Large intestine (tissue), 12 donors: ENCODE results near the gene NAP1L3. TPM values are rescaled to one million over a fixed set of nuclear protein-coding genes. Genes with fewer than 3 reads are reported as not detected.
A peak's percentile ranks its signal among the peaks of the same experiment; 100 is the strongest.

Experiments used
- DNase-seq, 2 donors: peaks; one replicate each; pipeline versions ENCODE4 v3.0.0 to v3.0.0-alpha.2; 2013
- H3K27ac ChIP-seq: one replicate; pipeline ENCODE4 v1.5.1; 2013; ENCODE audit warnings: low read length
- H3K27me3 ChIP-seq: 2 replicates; pipeline ENCODE4 v1.6.1; 2013; ENCODE audit warnings: low read length; ENCODE audit not compliant: control insufficient read depth, insufficient read depth
- H3K36me3 ChIP-seq: 2 replicates; pipeline ENCODE4 v1.6.1; 2013; ENCODE audit warnings: low read length; ENCODE audit not compliant: control insufficient read depth, insufficient read depth
- H3K4me1 ChIP-seq: one replicate; pipeline ENCODE4 v1.6.1; 2013; ENCODE audit warnings: low read length; ENCODE audit not compliant: control insufficient read depth, insufficient read depth
- H3K4me3 ChIP-seq: one replicate; pipeline ENCODE4 v1.5.1; 2013; ENCODE audit warnings: low read length
- H3K9me3 ChIP-seq: one replicate; pipeline ENCODE4 v1.6.1; 2013; ENCODE audit warnings: mild to moderate bottlenecking, low read depth, low read length, moderate library complexity; ENCODE audit not compliant: control insufficient read depth
- WGBS: methylation state at CpG from one replicate; pipeline ENCODE4 v1.1.5; 2013; ENCODE audit warnings: low lambda C conversion rate; ENCODE audit not compliant: insufficient coverage; 5-methylcytosine and 5-hydroxymethylcytosine counted together
- long read RNA-seq, 11 donors: transcript quantifications; one replicate each; lab custom pipeline, GENCODE V29; 2026
- polyA plus RNA-seq: library from polyadenylated mRNA; unstranded; fragments of 120-200 nt; gene quantifications from one replicate; pipeline ENCODE4 v1.2.1, GENCODE V29; 2013

NAP1L3 gene, protein sequence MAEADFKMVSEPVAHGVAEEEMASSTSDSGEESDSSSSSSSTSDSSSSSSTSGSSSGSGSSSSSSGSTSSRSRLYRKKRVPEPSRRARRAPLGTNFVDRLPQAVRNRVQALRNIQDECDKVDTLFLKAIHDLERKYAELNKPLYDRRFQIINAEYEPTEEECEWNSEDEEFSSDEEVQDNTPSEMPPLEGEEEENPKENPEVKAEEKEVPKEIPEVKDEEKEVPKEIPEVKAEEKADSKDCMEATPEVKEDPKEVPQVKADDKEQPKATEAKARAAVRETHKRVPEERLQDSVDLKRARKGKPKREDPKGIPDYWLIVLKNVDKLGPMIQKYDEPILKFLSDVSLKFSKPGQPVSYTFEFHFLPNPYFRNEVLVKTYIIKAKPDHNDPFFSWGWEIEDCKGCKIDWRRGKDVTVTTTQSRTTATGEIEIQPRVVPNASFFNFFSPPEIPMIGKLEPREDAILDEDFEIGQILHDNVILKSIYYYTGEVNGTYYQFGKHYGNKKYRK
- polyA plus RNA-seq = 8.9 TPM
- long read RNA-seq, donor 1, partial matches to known transcripts = 0 of 1 reads
- long read RNA-seq, donor 1, other reads (novel, unspliced or antisense) = 0 of 1 reads
- long read RNA-seq, donor 2, transcript NAP1L3-201 (1 exons, 2,639 nt) = major isoform, 6 of 6 reads
- long read RNA-seq, donor 2, partial matches to known transcripts = 0 of 6 reads
- long read RNA-seq, donor 2, other reads (novel, unspliced or antisense) = 0 of 6 reads
- long read RNA-seq, donor 3, transcript NAP1L3-201 (1 exons, 2,639 nt) = major isoform, 6 of 6 reads
- long read RNA-seq, donor 3, partial matches to known transcripts = 0 of 6 reads
- long read RNA-seq, donor 3, other reads (novel, unspliced or antisense) = 0 of 6 reads
- long read RNA-seq, donor 4, partial matches to known transcripts = 0 of 2 reads
- long read RNA-seq, donor 4, other reads (novel, unspliced or antisense) = 0 of 2 reads
- long read RNA-seq, donor 5, transcript NAP1L3-201 (1 exons, 2,639 nt) = major isoform, 8 of 8 reads
- long read RNA-seq, donor 5, partial matches to known transcripts = 0 of 8 reads
- long read RNA-seq, donor 5, other reads (novel, unspliced or antisense) = 0 of 8 reads
- long read RNA-seq, donor 6, transcript NAP1L3-201 (1 exons, 2,639 nt) = major isoform, 10 of 10 reads
- long read RNA-seq, donor 6, partial matches to known transcripts = 0 of 10 reads
- long read RNA-seq, donor 6, other reads (novel, unspliced or antisense) = 0 of 10 reads
- long read RNA-seq, donor 7, transcript NAP1L3-201 (1 exons, 2,639 nt) = major isoform, 19 of 19 reads
- long read RNA-seq, donor 7, partial matches to known transcripts = 0 of 19 reads
- long read RNA-seq, donor 7, other reads (novel, unspliced or antisense) = 0 of 19 reads
- long read RNA-seq, donor 8, transcript NAP1L3-201 (1 exons, 2,639 nt) = major isoform, 12 of 12 reads
- long read RNA-seq, donor 8, partial matches to known transcripts = 0 of 12 reads
- long read RNA-seq, donor 8, other reads (novel, unspliced or antisense) = 0 of 12 reads
- long read RNA-seq, donor 9, transcript NAP1L3-201 (1 exons, 2,639 nt) = major isoform, 10 of 10 reads
- long read RNA-seq, donor 9, partial matches to known transcripts = 0 of 10 reads
- long read RNA-seq, donor 9, other reads (novel, unspliced or antisense) = 0 of 10 reads
- long read RNA-seq, donor 10, partial matches to known transcripts = 0 of 2 reads
- long read RNA-seq, donor 10, other reads (novel, unspliced or antisense) = 0 of 2 reads
- long read RNA-seq, donor 11, transcript NAP1L3-201 (1 exons, 2,639 nt) = major isoform, 7 of 7 reads
- long read RNA-seq, donor 11, partial matches to known transcripts = 0 of 7 reads
- long read RNA-seq, donor 11, other reads (novel, unspliced or antisense) = 0 of 7 reads

DNA sequence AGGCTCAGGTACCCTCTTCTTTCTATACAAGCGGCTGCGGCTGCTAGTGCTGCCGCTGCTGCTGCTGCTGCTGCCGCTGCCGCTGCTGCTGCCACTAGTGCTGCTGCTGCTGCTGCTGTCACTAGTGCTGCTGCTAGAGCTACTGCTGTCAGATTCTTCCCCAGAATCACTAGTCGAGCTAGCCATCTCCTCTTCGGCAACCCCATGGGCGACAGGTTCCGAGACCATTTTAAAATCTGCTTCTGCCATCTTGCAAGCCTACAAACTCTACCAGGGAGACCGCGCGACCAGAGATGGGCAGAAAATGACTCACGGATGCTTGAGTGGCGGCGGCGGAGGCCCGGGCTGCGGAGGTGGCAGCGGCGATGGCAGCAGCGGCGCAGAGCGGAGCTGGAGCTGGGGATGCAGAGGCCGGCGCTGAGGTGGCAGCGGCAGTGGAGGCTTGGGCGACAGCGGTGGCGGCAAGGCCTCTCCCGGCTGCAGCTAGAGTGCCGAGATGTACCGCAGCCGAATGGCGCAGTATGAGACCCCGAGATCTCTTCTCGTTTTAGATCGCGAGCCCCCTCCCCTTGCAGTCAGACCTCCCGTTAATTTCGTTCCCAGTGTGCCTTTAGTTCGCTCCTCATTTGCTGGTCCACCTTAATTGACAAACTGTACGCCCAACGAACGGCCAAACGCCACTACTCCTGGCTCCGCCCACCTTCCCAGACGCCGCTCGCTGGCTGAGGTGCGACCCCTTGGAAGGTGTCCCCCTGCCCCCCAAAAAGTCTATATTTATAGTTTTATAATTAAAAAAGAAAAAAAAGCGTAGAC is at the start of gene NAP1L3:
TSS of gene NAP1L3 (minus strand) at position 523 of the 813 bp plus-strand sequence. CDS start at position 249, 274 bp downstream.
- peak; percentile 25 to 51 for DNase-seq
- H3K36me3 ChIP-seq = no peaks in the 10 kb centered on the region
- peak within 1 kb of the TSS; percentile 48 for H3K4me3 ChIP-seq
- H3K4me1 ChIP-seq = no peaks in the 10 kb centered on the region
- no peaks in the 10 kb centered on the region for H3K9me3 ChIP-seq
- no peak within 1 kb of the TSS for H3K27ac ChIP-seq
- no CpG with 5 or more reads among the region's 51 CpGs for WGBS
- H3K27me3 ChIP-seq = no peaks in the 10 kb centered on the region

DNA sequence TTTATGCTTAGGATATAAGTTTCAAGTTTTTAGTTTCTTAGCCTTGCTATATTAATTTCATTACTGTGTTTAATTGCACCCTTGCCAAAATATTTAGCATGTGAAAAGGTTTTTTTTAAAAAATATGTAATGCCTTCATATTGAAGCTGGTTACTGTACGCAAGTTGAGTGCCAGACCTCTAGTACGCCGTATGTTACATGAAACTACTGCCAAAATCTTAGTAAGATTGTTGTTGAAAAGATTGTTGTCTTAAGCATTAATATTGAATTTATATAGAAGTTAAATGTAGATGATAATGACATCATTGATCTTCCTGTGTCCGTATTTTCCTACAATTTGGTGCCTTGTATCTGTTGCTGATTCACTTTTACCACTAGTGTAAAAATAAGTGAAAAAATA is 37.7 kb upstream of the NAP1L3 start:
- no peaks in the 10 kb centered on the region for H3K27me3 ChIP-seq
- no peak overlapping the region for H3K27ac ChIP-seq
- no peak overlapping the region for H3K4me3 ChIP-seq
- DNase-seq = no peak
- no peaks in the 10 kb centered on the region for H3K36me3 ChIP-seq
- no CpG with 5 or more reads among the region's 4 CpGs for WGBS
- no peaks in the 10 kb centered on the region for H3K9me3 ChIP-seq
- H3K4me1 ChIP-seq = no peaks in the 10 kb centered on the region

DNA sequence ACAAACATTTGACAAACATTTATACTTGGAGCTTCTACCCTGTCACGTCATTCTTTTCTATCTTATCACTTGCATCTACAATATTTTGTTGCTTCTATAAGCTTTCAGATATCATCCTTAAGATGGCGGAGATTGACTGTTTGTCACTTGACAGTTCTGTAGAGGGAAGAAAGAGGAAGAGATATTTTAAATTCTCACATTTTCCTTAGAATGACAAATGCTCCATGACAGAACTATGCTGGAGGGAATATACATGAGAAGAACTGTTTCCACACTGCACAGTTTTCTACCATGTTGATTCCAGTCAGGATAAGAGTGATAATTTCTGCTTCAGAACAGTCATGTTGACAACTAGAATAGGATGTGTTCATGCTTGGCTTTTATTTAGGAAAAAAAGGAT is 30.3 kb upstream of the NAP1L3 start:
- H3K27ac ChIP-seq = no peak overlapping the region
- H3K4me3 ChIP-seq = no peak overlapping the region
- WGBS = no CpG with 5 or more reads among the region's 2 CpGs
- H3K4me1 ChIP-seq = no peaks in the 10 kb centered on the region
- DNase-seq = no peak
- H3K9me3 ChIP-seq = no peaks in the 10 kb centered on the region
- no peaks in the 10 kb centered on the region for H3K27me3 ChIP-seq
- no peaks in the 10 kb centered on the region for H3K36me3 ChIP-seq

DNA sequence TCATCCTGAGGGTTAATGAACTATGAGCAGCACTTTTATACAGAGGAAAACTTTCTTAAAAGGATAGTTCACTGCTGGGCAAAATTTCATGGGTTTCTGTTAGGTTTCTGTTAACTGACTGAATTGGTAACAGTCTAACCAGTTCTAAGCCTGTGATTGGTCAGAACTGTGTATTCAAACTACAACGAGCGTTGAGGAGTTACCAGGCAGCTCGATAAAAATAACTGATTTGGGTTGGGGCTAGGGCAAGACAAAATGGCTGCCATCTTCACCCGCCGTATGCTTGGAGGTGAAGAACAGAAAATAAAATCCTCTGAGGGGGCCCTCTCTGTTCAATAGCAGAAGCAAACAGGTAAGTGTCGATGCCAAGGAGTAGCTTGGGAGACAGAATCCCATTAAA is 22.6 kb upstream of the NAP1L3 start:
- no peaks in the 10 kb centered on the region for H3K4me1 ChIP-seq
- H3K9me3 ChIP-seq = no peaks in the 10 kb centered on the region
- no peaks in the 10 kb centered on the region for H3K36me3 ChIP-seq
- H3K27ac ChIP-seq = no peak overlapping the region
- no peak for DNase-seq
- no CpG with 5 or more reads among the region's 6 CpGs for WGBS
- H3K4me3 ChIP-seq = no peak overlapping the region
- no peaks in the 10 kb centered on the region for H3K27me3 ChIP-seq

DNA sequence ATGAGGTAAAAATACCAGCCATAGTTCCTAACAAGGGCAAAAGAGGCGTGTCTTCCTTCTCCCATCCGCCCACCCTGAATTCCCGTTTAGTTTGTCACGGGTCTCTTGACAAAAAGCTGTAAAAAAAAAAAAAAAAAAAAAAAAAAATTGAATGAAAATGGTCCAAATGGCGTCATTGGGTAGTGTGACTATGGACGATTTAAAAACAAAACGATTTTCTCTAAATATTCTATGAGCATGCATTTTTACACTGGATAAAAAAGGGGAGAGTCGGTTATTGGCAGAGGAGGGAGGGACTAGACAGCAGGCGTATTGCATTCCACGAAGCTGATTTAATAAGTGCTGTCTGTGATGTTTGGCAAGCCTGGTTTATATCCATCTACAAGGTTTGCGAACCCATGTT is 492 bp upstream of the NAP1L3 start, which contains the start of gene FAM133A:
TSS of gene FAM133A (plus strand) at position 338 of the 403 bp plus-strand sequence. CDS start 35,214 bp downstream, outside the sequence.
- Histone ChIP-seq H3K27ac (no peak within 1 kb of the TSS), H3K36me3 (no peaks in the 10 kb centered on the region), H3K4me1 (no peaks in the 10 kb centered on the region), H3K9me3 (no peaks in the 10 kb centered on the region), H3K4me3 (peak within 1 kb of the TSS; percentile 48), H3K27me3 (no peaks in the 10 kb centered on the region)
- peak in 1 of 2 donors; percentile 4 for DNase-seq
- WGBS = no CpG with 5 or more reads among the region's 11 CpGs

DNA sequence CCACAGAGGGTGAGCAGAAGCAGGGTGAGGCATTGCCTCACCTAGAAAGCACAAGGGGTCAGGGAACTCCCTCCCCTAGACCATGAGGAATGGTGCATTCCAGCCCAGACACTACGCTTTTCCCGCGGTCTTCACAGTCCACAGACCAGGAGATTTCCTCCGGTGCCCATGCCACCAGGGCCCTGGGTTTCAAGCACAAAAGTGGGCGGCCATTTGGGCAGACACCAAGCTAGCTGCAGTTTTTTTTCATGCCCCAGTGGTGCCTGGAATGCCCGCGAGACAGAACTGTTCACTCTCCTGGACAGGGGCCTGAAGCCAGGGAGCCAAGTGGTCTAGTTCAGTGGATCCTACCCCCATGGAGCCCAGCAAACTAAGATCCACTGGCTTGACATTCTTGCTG is 12.8 kb downstream of the NAP1L3 start:
- Histone ChIP-seq H3K27me3 (no peaks in the 10 kb centered on the region), H3K4me1 (no peaks in the 10 kb centered on the region), H3K27ac (no peak overlapping the region), H3K36me3 (no peaks in the 10 kb centered on the region), H3K9me3 (no peaks in the 10 kb centered on the region), H3K4me3 (no peak overlapping the region)
- DNase-seq = no peak
- WGBS = no CpG with 5 or more reads among the region's 7 CpGs

DNA sequence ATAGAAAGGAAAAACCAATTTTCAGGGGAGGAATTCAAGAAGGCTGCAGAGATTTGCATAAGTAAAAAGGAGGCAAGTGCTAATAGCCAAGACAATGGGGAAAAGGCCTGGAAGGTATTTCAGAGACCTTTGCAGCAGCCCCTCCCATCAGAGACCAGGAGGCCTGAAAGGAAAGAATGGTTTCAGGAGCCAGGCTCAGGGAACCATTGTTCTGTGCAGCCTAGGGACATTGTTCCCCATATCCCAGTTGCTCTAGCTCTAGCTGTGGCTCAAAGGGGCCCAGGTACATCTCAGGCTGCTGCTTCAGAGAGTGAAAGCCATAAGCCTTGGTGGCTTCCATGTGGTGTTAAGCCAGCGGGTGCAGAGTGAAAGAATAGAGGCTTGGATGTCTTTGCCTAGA is 24.0 kb downstream of the NAP1L3 start:
- no CpG with 5 or more reads among the region's 1 CpG for WGBS
- Histone ChIP-seq H3K27ac (no peak overlapping the region), H3K27me3 (no peaks in the 10 kb centered on the region), H3K4me1 (no peaks in the 10 kb centered on the region), H3K36me3 (no peaks in the 10 kb centered on the region), H3K9me3 (no peaks in the 10 kb centered on the region), H3K4me3 (no peak overlapping the region)
- DNase-seq = no peak

DNA sequence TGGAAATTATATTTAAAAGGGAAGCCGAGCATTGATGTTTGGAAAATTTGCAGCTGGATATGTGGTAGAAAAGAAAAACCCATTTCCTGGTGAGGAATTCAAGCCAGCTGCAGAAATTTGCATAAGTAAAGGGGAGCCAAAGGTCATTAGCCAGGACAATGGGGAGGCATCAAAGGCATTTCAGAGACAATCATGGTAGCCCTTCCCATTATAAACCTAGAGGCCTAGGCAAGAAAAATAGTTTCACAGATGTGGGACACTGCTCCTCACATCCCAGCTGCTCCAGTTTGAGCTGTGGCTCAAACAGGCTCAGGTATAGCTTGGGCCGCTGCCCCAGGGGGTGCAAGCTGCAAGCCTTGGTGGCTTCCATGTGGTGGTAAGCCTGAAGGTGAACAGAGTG is 35.8 kb downstream of the NAP1L3 start:
- DNase-seq = no peak
- Histone ChIP-seq H3K9me3 (no peaks in the 10 kb centered on the region), H3K4me3 (no peak overlapping the region), H3K27ac (no peak overlapping the region), H3K27me3 (no peaks in the 10 kb centered on the region), H3K4me1 (no peaks in the 10 kb centered on the region), H3K36me3 (no peaks in the 10 kb centered on the region)
- WGBS = no CpG with 5 or more reads among the region's 2 CpGs
